ENCODE results near the gene GTF2E1.

The GTF2E1 gene

DNA sequence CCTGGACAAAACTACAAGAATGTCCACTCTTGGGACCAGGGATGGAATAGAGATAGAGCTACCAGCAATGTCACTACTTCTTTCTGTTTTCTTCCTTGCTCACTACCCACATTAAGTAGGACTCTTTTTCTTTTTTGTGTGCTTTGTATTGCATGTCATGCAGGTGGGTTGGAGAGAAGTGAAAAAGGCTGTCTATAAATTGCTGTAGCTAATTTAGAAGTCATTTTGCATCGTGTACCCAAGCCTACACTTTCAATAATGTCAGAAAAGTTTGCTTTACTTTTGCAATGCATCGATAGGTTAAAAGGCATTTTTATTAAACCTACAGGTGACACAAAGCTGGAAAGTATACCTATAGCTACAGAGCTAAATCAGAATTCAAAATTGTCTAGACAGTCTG is 58.9 kb downstream of the GTF2E1 start:
- no peak for DNase-seq

DNA sequence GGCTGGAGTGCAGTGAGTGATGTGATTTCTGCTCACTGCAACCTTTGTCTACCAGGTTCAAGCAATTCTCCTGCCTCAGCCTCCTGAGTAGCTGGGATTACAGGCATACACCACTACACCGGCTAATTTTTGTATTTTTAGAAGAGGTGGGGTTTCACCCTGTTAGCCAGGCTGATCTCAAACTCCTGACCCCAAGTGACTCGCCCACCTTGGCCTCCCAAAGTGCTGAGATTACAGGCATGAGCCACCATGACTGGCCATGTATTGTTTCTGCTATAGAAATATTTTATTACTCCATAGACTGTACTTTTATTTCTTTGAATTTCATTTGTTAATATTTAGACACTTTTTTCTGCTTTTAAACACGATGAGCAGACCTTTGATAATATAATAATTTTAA is 60.4 kb downstream of the GTF2E1 start:
- no peak for DNase-seq

DNA sequence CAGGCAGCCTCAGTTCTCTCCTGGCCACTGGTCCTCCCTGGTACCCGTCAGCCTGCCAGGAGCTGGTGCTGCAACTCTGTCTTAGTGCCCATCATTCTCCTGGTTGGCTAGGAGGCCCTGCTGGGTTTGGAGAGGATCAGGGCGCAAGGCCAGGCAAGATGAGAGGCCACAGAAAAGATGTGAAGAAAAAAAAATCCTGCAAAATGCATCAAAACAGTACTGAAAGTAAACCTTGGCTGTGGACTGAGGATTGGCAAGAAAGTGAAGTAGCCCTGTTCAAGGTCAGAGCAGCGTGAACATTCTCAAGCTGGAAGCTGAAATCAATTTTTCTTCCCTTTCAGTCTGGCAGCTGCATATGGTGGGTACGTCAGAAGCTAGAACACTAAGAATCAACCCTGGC is 74.2 kb downstream of the GTF2E1 start:
- DNase-seq = no peak

DNA sequence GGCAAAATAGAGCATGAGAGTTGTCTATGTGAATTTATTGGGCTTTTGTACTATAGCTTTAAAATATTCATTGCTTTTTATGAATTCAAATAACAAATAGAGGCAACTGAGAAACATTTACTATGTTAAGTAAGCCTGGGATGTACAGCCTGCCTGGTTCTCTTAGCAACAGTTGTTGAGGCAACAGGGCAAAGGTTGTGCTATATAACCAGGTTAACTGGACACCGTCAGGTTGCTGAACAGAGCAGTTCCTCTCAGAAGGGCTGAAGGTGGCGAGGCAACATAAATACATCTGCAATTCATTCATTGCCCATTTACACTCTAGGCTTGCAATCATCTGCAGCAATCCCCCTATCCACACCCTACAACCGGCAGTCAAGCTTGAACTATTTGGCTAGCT is 78.2 kb downstream of the GTF2E1 start:
- no peak for DNase-seq

DNA sequence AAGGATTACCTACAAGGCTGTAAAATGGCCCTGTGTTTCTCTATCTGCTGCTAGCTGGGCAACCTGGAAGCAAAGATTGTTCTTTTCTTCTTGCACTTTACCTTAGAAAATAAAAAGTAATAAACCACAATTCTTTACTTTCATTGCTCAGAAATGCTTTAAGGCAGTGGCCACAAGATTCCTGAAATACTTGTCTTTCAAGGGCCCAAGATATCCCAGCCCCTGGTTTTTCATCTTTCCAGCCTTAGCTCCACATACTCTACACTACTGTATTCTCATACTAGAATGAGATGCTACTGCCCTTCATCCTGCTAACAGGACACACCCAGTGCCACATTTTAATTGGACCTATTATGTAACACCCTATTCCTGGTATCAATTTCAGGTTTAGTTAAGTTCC is 78.9 kb downstream of the GTF2E1 start:
- DNase-seq = no peak

DNA sequence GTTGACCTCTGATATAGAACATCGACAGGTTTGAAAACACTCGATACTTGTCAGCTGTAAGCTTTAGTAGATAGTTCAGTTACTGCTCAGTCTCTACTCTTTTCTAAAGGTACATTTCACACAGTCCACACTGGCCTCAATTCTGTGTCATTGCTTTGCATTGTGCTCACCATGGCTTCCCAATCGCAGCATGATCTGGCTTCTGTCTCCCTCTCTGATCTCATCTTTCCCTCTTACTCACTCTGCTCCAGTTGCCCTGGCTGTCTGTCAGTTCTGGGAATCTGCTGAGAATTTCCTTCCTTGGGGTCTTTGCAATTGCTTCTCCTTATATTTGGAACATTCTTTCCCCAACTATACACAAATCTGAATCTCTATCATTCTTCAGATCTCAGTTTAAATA is 80.6 kb downstream of the GTF2E1 start:
- no peak for DNase-seq

DNA sequence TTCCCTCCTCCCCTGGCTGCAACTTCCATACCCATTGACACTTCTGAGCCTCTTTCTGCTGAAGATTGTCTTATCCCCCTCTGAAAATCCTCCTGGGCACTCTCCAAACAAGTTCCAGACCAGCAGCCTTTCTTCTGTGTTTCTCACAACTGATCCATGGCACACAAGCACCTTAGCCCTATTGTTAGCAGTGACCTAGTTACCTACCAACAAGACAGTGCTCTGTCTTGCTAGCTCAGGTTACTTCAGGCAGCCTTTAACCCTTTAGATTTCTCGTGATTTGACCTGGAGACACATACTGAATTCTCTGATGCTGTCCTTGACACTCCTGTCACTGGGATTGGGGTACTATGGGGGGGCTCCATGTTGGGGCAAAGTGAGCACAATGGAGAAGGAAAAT is 82.1 kb downstream of the GTF2E1 start:
- no peak for DNase-seq

DNA sequence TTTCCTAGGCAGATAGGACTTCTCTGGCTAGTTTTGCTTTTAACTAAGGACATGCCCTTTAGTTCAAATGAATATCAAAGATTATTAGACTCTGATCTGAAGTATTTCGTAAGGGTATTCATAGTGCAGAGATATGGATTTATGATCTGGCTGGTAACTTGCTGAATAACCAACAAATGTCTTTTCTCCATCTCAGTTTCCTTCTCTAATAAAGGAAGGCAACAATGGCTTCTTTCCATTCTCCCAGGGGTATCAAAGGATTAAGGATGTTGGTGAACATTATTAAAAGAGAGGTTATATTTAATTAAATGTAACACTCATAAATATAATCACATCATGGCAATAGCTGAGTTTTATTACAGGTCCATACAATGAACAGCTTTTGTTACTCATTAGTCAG is 86.3 kb downstream of the GTF2E1 start:
- no peak for DNase-seq

DNA sequence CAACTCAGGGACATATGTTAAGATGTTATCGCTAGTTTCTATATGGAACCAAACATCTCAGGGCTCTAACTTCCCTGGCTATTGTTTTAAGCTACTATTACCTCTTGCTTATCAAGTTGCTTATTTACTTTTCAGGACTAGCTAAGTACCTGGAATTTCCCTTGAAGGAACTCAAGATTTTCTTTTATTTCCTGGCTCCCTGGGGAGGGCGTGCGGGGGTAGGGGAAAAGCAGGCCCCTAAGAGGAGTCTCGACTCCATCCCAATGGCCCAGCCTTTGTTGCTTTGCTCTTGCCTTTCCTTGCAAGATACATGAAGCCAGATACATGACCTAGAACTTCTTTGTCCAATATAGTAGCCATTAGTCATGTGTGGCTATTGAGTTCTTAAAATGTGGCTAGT is 88.5 kb downstream of the GTF2E1 start:
- DNase-seq = no peak
